HG03432 (cell line): ENCODE measurements around the gene ST6GALNAC2.

Experiments
- ATAC-seq: cut with Tn5 transposase; IDR thresholded peaks from one replicate; pipeline ENCODE4 v1.9.1; 2021; ENCODE audit warnings: mild to moderate bottlenecking, moderate library complexity; ENCODE audit not compliant: unreplicated experiment

The ST6GALNAC2 gene

GRCh38 chr17:76557368-76558197 lies 28.1 kb downstream of the ST6GALNAC2 start:
- peak; percentile 88 for ATAC-seq

- ATAC-seq = peak; percentile 28
These were observed 28.8 kb downstream of the ST6GALNAC2 start for GRCh38 chr17:76556765-76557367.

- no peak for ATAC-seq
These were observed 31.5 kb downstream of the ST6GALNAC2 start for GRCh38 chr17:76554131-76554530.

DNA sequence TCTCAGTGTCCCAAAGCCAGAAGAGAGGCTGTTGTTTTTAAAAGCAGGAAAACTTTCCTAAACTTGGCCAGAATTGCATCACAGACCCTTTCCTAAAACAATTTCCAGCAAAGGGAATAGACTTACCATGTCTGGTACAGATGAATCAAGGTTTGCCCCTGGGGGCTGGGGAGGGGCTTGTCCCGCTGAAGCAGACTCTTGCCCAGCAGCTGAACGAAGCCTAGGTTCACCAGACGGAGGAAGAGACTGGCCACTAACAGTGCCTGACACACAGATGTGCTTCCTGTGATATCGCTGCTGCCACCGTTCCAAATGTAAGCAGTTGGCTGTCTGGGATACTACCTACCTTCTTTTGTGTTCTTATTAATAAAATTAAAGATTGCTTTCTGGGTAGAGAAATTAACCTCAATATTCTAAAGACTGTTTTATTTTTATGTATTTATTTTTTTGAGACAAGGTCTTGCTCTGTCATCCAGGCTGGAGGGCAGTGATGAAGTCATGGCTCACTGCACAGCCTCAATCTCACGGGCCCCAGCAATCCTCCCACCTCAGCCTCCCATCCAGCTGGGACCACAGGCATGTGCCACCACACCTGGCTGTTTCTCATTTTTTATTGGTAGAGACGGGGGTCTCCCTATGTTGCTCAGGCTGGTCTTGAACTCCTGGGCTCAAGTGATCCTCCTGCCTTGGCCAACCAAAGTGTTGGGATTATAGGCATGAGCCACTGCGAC lies 32.3 kb downstream of the ST6GALNAC2 start:
- no peak for ATAC-seq

DNA sequence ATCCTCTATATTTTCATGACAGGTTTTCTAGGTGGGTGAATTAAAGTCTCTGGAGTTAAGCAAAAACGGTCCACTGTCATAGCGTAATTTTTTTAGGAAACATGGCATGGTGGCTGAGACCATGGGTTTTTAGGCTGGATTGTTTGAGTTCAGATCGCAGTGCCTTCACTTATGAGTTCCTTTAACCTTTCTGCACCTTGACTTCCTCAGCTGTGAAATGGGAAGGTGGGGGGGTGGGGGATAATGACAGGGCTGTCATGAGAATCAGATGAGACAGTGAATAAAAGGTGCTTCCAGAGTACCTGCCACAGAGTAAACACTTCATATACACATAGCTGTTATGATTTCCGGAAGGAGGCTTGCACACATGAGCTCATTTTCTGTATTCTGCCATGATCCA lies 34.0 kb downstream of the ST6GALNAC2 start:
- ATAC-seq = no peak

GRCh38 chr17:76550712-76551615 lies 34.7 kb downstream of the ST6GALNAC2 start:
- no peak for ATAC-seq

GRCh38 chr17:76549539-76549938 lies 36.1 kb downstream of the ST6GALNAC2 start:
- ATAC-seq = no peak

DNA sequence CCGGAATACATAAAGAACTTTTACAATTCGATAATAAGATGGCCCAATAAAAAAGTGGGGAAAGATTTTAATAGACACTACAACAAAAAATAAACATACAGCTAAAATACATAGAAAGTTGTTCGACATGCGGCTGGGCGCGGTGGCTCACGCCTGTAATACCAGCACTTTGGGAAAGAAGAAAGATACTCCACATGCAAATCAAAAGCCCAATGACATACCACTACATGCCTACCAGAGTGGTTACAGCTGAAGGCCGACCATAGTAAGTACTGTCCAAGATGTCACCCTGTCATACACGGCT lies 36.5 kb downstream of the ST6GALNAC2 start:
- ATAC-seq = no peak

DNA sequence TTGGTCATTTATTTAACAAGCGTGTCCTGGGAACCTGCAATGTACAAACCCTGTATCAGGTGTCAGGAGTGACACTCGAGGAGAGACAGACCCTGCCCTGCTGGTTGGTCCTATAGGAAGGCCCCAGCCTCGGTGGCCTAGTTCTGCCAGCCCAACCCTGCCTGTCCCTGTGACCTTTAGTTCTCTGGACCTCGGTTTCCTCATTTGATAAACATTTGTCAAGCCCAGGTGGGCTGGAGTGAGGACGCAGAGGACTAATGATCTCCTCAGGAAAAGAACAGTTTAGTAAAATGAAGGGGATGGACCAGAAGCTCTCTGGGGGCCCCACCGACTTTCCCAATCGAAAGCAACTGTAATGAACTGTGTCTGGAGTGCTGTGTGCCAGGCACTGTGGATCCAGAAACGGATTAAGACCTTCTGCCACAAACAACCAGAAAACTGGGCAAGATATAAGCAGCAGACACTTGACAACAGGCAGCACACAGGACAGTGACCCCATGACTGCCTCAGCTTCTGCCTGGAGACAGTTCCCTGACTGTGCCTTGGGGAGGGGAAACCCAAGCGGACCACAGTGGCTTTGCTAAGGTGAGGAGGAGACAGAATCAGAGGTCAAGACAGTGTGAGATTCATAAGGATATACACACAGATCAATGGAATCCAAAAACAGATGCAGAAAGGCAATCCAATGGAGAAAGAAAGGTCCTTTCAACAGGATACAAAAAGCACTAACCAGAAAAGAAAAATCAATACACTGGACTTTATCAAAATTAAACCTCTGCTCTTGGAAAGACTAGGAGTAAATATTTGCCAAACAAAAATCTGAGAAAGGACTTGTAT lies 37.1 kb downstream of the ST6GALNAC2 start:
- ATAC-seq = no peak

GRCh38 chr17:76547642-76548202 lies 37.9 kb downstream of the ST6GALNAC2 start:
- no peak for ATAC-seq

GRCh38 chr17:76547183-76547641 lies 38.4 kb downstream of the ST6GALNAC2 start:
- no peak for ATAC-seq

GRCh38 chr17:76546556-76547182 lies 39.0 kb downstream of the ST6GALNAC2 start:
- ATAC-seq = no peak

DNA sequence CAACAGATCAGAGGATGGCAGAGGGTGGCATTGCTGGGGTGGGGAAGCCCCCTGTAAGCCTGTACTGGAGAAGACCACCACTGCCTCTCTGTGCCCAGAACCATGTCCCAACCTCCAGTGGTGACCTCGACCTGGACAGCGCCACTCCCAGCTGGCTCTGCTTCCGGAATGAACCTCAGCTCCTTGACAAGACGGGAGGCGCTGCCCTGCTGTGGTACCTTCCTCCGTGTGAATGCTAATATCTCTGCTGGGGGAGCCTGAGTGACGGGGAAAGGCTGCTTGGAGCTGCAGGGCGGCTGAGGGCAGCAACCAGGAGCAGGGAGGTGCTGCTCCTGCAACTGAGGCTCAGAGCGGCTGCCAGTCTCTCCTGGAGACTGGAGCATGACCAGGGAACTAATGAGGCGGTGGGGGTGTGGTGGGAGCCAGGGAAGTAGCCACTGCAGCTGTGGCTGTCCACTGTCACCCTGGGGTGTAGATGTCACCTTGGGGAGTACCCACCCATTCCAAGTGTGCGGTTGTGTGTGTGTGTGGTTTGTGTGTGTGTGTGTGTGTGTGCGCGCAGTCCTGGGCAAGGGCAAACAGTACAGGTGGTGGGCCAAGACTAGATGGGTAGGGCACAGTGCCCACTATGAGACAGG lies 39.6 kb downstream of the ST6GALNAC2 start:
- no peak for ATAC-seq

DNA sequence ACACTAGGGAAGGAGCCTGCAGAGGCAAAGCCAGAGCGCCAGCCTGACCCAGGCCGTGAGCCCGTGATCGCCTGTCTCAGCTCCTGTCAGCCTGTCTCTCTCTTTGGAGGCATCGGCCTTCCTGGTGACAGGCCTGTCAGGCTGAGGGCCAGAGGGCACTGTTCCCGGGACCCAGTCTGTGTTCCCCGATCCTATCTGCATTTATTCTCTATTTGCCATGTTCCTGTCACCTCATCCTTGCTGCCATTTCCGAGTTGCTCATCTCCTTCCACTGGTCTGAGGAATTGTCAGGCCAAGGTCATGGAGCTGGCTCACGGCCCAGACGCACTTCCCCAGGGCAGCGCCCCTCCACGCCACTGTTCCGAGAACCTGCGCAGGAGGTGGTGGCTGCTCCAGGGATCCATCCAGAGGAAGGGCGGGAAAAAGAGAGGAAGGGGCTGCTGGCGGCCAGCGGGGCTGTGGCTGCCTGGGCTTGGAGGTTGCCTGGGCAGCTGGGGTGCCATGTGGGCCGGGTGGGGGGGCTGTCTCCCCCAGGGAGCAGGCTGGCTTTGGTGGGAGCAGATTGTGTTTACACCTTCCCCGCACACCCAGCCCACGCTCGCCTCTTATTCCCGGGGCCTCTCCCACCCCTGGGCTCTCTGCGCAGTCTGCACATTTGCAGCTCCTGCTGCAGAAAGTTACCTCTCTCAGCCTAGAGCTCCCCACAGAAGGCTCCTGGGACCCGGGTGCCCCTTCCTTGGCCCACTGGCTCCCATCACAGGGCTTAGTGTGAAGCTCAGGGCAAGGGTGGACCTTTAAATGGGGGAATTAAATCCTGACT lies 40.9 kb downstream of the ST6GALNAC2 start:
- no peak for ATAC-seq

GRCh38 chr17:76543826-76544545 lies 41.7 kb downstream of the ST6GALNAC2 start:
- no peak for ATAC-seq

DNA sequence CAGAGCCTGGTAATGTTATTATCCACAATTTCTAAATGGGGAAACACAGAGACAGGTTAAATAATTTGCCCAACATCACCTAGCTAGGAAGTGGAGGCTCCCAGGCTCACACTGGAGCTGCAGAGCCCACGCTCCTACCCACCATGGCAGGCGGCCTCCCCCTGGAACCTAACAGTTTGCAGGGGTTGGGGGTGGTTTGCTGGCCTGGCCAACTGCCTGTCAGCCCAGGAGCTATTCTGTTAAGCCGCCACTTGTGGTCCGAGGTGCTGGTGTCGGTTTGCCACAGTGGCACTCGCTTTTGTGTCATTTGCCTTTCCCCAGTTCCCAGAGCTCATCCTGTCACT lies 42.2 kb downstream of the ST6GALNAC2 start:
- ATAC-seq = no peak

- no peak for ATAC-seq
These were observed 42.7 kb downstream of the ST6GALNAC2 start for GRCh38 chr17:76542984-76543383.
